Spleen (tissue), 7 donors: ENCODE data around the gene CYRIA.

Experiments used
- CTCF ChIP-seq, 11 experiments: fragments of 200-600 bp in 7 of 11; fragments of 450-650 bp in 4 of 11; sonication (generic) in 4 of 11; IDR thresholded peaks in 8 of 11; conservative IDR thresholded peaks in 3 of 11; 1 replicate in 7 of 11; 2 replicates in 4 of 11; pipeline versions ENCODE4 v1.4.0 to v1.8.0; 2016 to 2021; ENCODE audit warnings: antibody characterized with exemption in 11 of 11, inconsistent platforms in 4 of 11, mild to moderate bottlenecking in 1 of 11
- POLR2A ChIP-seq, 3 donors: fragments of 450-650 bp; IDR thresholded peaks; one replicate each; pipeline ENCODE4 v1.5.1; 2017; ENCODE audit warnings: antibody characterized with exemption in 3 of 3, mild to moderate bottlenecking in 1 of 3
- POLR2AphosphoS5 ChIP-seq, 3 donors: sonication (generic); formaldehyde crosslinking; IDR thresholded peaks; one replicate each; pipeline ENCODE4 v1.5.1; 2017; ENCODE audit warnings: antibody characterized with exemption in 3 of 3
- donor health status: DM: no; HTN: no; CAD: no; lungs with moderate emphysema.
- donor health status: DM: no; HTN: no; CAD: no.
- donor health status: DM: no; HTN: no; CAD: no.

- no peak for TF ChIP-seq CTCF (IDR thresholded peaks at IDR 0.05 in 8 of 11, conservative IDR thresholded peaks at IDR 0.05 in 3 of 11)
- TF ChIP-seq POLR2AphosphoS5 (IDR thresholded peaks at IDR 0.05): no peak
- no peak for TF ChIP-seq POLR2A (IDR thresholded peaks at IDR 0.05)
Observed at GRCh38 chr2:16647992-16648617, 17.5 kb downstream of the CYRIA start.
